HG02623 (cell line): ENCODE data around the gene RPP40.
"Not testable (repeated sequence)": the region's sequence is repeated elsewhere in the genome, so short reads cannot be mapped to it uniquely, and the experiment has no call there.

Source experiments
- ATAC-seq: cut with Tn5 transposase; IDR thresholded peaks from one replicate; pipeline ENCODE4 v1.9.1; 2021; ENCODE audit warnings: moderate library complexity; ENCODE audit not compliant: unreplicated experiment

The RPP40 gene

GRCh38 chr6:5020142-5020541 lies 16.3 kb upstream of the RPP40 start:
- ATAC-seq = no peak

GRCh38 chr6:5014072-5014561 lies 10.3 kb upstream of the RPP40 start:
- ATAC-seq = no peak

GRCh38 chr6:5012519-5012918 lies 8.7 kb upstream of the RPP40 start:
- ATAC-seq = no peak

GRCh38 chr6:5011346-5011745 lies 7.5 kb upstream of the RPP40 start:
- ATAC-seq = no peak

- no peak for ATAC-seq
These were observed 3.7 kb upstream of the RPP40 start for GRCh38 chr6:5007531-5007930.

- no peak for ATAC-seq
These were observed 2.4 kb upstream of the RPP40 start for GRCh38 chr6:5006222-5006621.

- ATAC-seq = not testable (repeated sequence)
These were observed 1.2 kb upstream of the RPP40 start for GRCh38 chr6:5005038-5005433.

- no peak for ATAC-seq
These were observed 668 bp upstream of the RPP40 start for GRCh38 chr6:5004373-5005037.

- ATAC-seq = no peak
These were observed 4.3 kb downstream of the RPP40 start for GRCh38 chr6:4999586-4999985.

- ATAC-seq = no peak
These were observed 6.0 kb downstream of the RPP40 start for GRCh38 chr6:4997862-4998261.

GRCh38 chr6:4994741-4995140 lies 9.1 kb downstream of the RPP40 start:
- no peak for ATAC-seq

- ATAC-seq = no peak
These were observed 16.4 kb downstream of the RPP40 start for GRCh38 chr6:4987432-4987831.

GRCh38 chr6:4986999-4987398 lies 16.8 kb downstream of the RPP40 start:
- ATAC-seq = no peak

- ATAC-seq = no peak
These were observed 20.5 kb downstream of the RPP40 start for GRCh38 chr6:4983322-4983721.

- ATAC-seq = no peak
These were observed 22.1 kb downstream of the RPP40 start for GRCh38 chr6:4981761-4982160.

- no peak for ATAC-seq
These were observed 24.4 kb downstream of the RPP40 start for GRCh38 chr6:4979426-4979825.

GRCh38 chr6:4977468-4977867 lies 26.4 kb downstream of the RPP40 start:
- no peak for ATAC-seq

- no peak for ATAC-seq
These were observed 28.3 kb downstream of the RPP40 start for GRCh38 chr6:4975506-4975905.

- no peak for ATAC-seq
These were observed 28.9 kb downstream of the RPP40 start for GRCh38 chr6:4974962-4975361.

GRCh38 chr6:4973982-4974745 lies 29.7 kb downstream of the RPP40 start:
- no peak for ATAC-seq

- ATAC-seq = no peak
These were observed 30.4 kb downstream of the RPP40 start for GRCh38 chr6:4973415-4973814.

GRCh38 chr6:4972438-4972837 lies 31.4 kb downstream of the RPP40 start:
- ATAC-seq = no peak
